BJ (cell line): Measurements from ENCODE around the gene STK32C. TPM values are rescaled to one million over a fixed set of nuclear protein-coding genes. Genes with fewer than 3 reads are reported as not detected.

ENCODE experiments used
- CTCF ChIA-PET: fragments of 350-600 bp; formaldehyde crosslinking; extraction: SDS; loops from one replicate; lab custom pipeline; 2021; ENCODE audit warnings: antibody characterized with exemption, inconsistent platforms; lab: Yijun Ruan, JAX
- POLR2A ChIA-PET: fragments of 300-600 bp; sonication (Branson Sonifier 250); formaldehyde crosslinking; extraction: SDS; loops from one replicate; lab custom pipeline; 2021; ENCODE audit warnings: antibody characterized with exemption; lab: Charles Lee
- DNase-seq: peaks from one replicate; pipeline ENCODE4 v3.0.0-alpha.2; 2011; ENCODE audit warnings: low read depth
- H3K27me3 ChIP-seq: 2 replicates; pipeline ENCODE4 v1.6.0; 2011; ENCODE audit warnings: low read length; ENCODE audit not compliant: control insufficient read depth, insufficient read depth
- H3K36me3 ChIP-seq: 2 replicates; pipeline ENCODE4 v1.5.1; 2011; ENCODE audit warnings: low read length; ENCODE audit not compliant: control insufficient read depth, insufficient read depth
- H3K4me3 ChIP-seq: 2 replicates; pipeline ENCODE4 v1.5.1; 2011; ENCODE audit warnings: low read depth, mild to moderate bottlenecking, control low read depth, low read length
- polyA plus RNA-seq: library from polyadenylated mRNA; depleted of rRNA; stranded (reverse); fragments of >200 nt; gene quantifications from 2 replicates; pipeline ENCODE4 v1.2.3, GENCODE V29; 2011
- TF ChIP-seq, protein P1 (sequence below): IDR thresholded peaks from 2 replicates; pipeline ENCODE4 v1.5.1; 2011; ENCODE audit warnings: low read depth, mild to moderate bottlenecking, control low read depth, inconsistent platforms, low read length, moderate library complexity; ENCODE audit not compliant: insufficient read depth

STK32C gene
- polyA plus RNA-seq, 1 experiment: 12.1 TPM

DNA sequence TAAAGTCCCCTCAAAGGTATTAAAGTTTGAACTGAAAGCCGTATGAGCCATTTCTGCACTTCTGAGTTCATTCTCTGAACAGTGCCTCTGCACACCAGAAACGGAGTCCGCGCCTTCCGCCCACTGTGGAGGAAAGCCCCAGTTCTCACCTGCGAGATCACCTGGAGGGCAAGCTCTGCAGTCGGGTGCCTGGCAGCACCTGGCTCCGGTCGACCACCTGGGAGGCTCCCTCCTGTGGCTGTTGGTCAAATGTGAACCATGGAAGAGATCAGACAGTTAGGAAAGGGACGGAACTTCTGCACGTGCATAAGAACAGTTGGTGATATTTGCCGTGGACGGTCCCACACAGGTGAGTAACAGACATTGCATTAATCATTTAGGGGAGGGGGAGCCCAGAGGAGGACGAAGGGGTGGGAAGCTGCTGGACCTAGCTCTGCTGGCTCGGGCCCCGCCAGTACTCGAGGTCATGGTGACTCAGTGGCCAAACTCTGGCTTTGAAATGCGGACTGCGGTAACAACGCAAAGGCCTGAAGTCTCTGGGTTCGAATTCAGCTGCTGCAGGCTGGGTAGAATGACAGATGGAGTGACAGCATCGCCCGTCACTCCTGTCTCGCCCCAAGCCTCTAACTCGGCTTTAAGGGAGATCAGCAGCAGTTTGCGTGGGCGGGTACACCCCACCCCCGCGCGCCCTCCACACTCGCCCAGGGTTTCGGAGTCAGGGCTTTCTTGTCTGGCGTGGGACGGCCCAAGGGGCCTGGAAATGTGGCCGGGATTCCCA, 122.7 kb downstream of the STK32C start:
- ChIA-PET CTCF (no interaction called here), POLR2A (no interaction called here)
- Histone ChIP-seq H3K36me3 (no peaks in the 10 kb centered on the region), H3K4me3 (no peak overlapping the region), H3K27me3 (peaks cover 23% of the 10 kb centered on the region)
- no peak for DNase-seq
- TF ChIP-seq, protein P1, sequence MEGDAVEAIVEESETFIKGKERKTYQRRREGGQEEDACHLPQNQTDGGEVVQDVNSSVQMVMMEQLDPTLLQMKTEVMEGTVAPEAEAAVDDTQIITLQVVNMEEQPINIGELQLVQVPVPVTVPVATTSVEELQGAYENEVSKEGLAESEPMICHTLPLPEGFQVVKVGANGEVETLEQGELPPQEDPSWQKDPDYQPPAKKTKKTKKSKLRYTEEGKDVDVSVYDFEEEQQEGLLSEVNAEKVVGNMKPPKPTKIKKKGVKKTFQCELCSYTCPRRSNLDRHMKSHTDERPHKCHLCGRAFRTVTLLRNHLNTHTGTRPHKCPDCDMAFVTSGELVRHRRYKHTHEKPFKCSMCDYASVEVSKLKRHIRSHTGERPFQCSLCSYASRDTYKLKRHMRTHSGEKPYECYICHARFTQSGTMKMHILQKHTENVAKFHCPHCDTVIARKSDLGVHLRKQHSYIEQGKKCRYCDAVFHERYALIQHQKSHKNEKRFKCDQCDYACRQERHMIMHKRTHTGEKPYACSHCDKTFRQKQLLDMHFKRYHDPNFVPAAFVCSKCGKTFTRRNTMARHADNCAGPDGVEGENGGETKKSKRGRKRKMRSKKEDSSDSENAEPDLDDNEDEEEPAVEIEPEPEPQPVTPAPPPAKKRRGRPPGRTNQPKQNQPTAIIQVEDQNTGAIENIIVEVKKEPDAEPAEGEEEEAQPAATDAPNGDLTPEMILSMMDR: no peak

DNA sequence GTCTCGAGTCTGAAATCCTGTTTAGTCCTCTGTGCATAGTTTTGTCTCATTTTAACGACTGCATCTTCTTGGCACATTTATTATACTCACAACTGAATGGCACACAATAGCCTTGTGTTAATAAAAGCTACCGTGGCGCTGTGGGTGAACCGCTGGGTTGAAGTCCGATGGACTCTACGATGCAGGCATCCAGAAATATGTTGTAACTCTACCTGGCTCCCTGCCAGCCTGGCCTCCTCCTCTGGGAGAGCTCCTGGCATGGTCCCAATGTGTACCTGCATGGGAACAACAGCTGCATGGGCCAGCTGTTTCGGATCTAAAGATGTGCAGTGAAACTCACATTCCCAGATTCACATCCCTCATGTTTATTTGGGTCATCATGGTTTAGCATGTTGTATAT, 124.7 kb downstream of the STK32C start:
- H3K4me3 ChIP-seq: no peak overlapping the region
- ChIA-PET CTCF (no interaction called here), POLR2A (no interaction called here)
- H3K36me3 ChIP-seq: no peaks in the 10 kb centered on the region
- TF ChIP-seq, protein P1: no peak
- DNase-seq: no peak
- peaks cover 16% of the 10 kb centered on the region for H3K27me3 ChIP-seq

- DNase-seq: no peak
- H3K4me3 ChIP-seq: no peak overlapping the region
- TF ChIP-seq, protein P1: no peak
- POLR2A ChIA-PET: no interaction called here
- CTCF ChIA-PET: no interaction called here
- peaks cover 16% of the 10 kb centered on the region for H3K27me3 ChIP-seq
- no peaks in the 10 kb centered on the region for H3K36me3 ChIP-seq
These were observed 125.2 kb downstream of the STK32C start for GRCh38 chr10:132182591-132182990.

DNA sequence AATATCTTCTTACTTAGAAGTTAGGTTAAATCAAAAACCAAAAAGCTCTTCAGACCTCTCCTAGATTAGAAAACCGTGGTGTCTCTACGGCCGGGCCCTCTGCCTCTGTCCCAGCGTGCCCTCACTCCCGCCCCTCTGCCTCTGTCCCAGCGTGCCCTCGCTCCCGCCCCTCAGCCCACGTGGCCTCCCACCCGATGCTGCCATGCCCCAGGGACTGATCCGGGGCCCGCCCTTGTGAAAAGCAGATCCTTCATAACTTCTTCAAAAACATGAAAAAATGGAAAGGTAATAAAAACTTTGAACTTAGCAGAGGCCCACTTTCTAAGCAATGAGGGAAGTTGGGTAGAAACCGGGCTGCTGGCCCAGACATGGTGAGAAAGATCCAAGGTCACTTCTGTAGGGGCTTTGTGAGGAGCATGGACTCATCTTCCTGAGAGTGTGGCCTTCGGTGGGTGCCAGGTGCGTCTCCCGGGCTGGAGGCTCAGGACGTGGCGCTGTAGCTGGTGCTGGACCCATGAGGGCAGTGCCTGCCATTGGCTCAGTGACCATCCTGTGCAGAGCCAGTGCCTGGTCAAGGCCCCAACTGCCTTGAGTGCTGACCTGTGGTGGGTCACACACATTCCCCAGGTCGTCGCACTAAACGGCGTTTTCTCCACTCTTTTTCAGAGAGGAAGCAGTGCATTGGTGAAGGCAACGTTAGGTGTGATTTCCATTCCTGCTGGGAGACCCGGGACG, 125.9 kb downstream of the STK32C start:
- DNase-seq: no peak
- H3K4me3 ChIP-seq: no peak overlapping the region
- POLR2A ChIA-PET: no interaction called here
- TF ChIP-seq, protein P1: no peak
- CTCF ChIA-PET: no interaction called here
- H3K27me3 ChIP-seq: peaks cover 20% of the 10 kb centered on the region
- H3K36me3 ChIP-seq: no peaks in the 10 kb centered on the region

- no peaks in the 10 kb centered on the region for H3K36me3 ChIP-seq
- H3K4me3 ChIP-seq: no peak overlapping the region
- DNase-seq: no peak
- TF ChIP-seq, protein P1: no peak
- H3K27me3 ChIP-seq: peaks cover 28% of the 10 kb centered on the region
- CTCF ChIA-PET: no interaction called here
- POLR2A ChIA-PET: no interaction called here
These were observed 127.0 kb downstream of the STK32C start for GRCh38 chr10:132180736-132181135.
